HepG2 (cell line): ENCODE measurements around the gene SPNS3. TPM values are rescaled to one million over a fixed set of nuclear protein-coding genes. Genes with fewer than 3 reads are reported as not detected.

Experiments used
- ATAC-seq: fragments of 200-7000 bp; cut with Tn5 transposase; 3 replicates; pipeline ENCODE4 v1.9.1; 2020; ENCODE audit warnings: mild to moderate bottlenecking, moderate library complexity
- BruUV-seq: library from RNA; stranded (reverse); fragments of 400-500 nt; replicated peaks from 2 replicates; lab custom pipeline; 2021; lab: Mats Ljungman, UMichigan
- CTCF ChIA-PET: fragments of 300-600 bp; formaldehyde crosslinking; extraction: SDS; loops from one replicate; lab custom pipeline; 2021; ENCODE audit warnings: low total read pairs, inconsistent platforms, low intra/inter-chr PET ratio; lab: Yijun Ruan, JAX
- POLR2A ChIA-PET: fragments of 350-600 bp; sonication (Branson Sonifier 250); formaldehyde crosslinking; loops from one replicate; lab custom pipeline; 2020; ENCODE audit warnings: antibody characterized with exemption, inconsistent platforms; lab: Yijun Ruan, JAX
- DNase-seq: peaks from one replicate; pipeline ENCODE4 v3.0.0-alpha.2; 2015; ENCODE audit warnings: low spot score
- FAIRE-seq: peaks from 3 replicates; lab custom pipeline; 2011; peaks lifted over from hg19 to GRCh38; lab: Jason Lieb, UNC
- H2AFZ ChIP-seq: one replicate; pipeline ENCODE4 v1.6.1; 2011; ENCODE audit warnings: low read length, inconsistent platforms
- H3K27ac ChIP-seq: fragments of 300-600 bp; 3 replicates; pipeline ENCODE4 v1.8.0; 2011; ENCODE audit warnings: mixed run types, mild to moderate bottlenecking, mixed read lengths, low read length, inconsistent platforms; ENCODE audit not compliant: insufficient read depth; ENCODE audit errors: extremely low read length
- H3K27me3 ChIP-seq, 2 experiments: fragments of 200-600 bp in 1 of 2; 2 replicates in 1 of 2; 3 replicates in 1 of 2; pipeline versions ENCODE4 v1.6.0 to v1.8.0; 2011; ENCODE audit warnings: low read length in 2 of 2, mild to moderate bottlenecking in 2 of 2, moderate library complexity in 2 of 2, inconsistent platforms in 1 of 2; ENCODE audit not compliant: insufficient read depth in 2 of 2, control insufficient read depth in 1 of 2
- H3K36me3 ChIP-seq, 2 experiments: fragments of 200-600 bp in 1 of 2; replicated peaks in 1 of 2; 2 replicates in 1 of 2; 3 replicates in 1 of 2; pipeline versions ENCODE4 v1.5.1 to v1.8.0; 2011; ENCODE audit warnings: low read length in 2 of 2, inconsistent platforms in 1 of 2; ENCODE audit not compliant: insufficient read depth in 2 of 2, control insufficient read depth in 1 of 2
- H3K4me1 ChIP-seq: 2 replicates; pipeline ENCODE4 v1.5.1; 2012; ENCODE audit warnings: low read length, inconsistent platforms; ENCODE audit not compliant: insufficient read depth
- H3K4me2 ChIP-seq: 2 replicates; pipeline ENCODE4 v1.6.0; 2011; ENCODE audit warnings: low read depth, low read length, inconsistent platforms
- H3K4me3 ChIP-seq, 3 experiments: fragments of 200-600 bp in 1 of 3; sonication (generic), shearing (Covaris generic) in 1 of 3; replicated peaks in 1 of 3; 2 replicates each; pipeline ENCODE4 v1.5.1; 2011 to 2016; ENCODE audit warnings: low read length in 3 of 3, inconsistent platforms in 2 of 3, low read depth in 2 of 3, mild to moderate bottlenecking in 2 of 3, control low read depth in 1 of 3, mixed read lengths in 1 of 3; ENCODE audit not compliant: insufficient read depth in 1 of 3
- H3K79me2 ChIP-seq: one replicate; pipeline ENCODE4 v1.6.1; 2011; ENCODE audit warnings: low read length, inconsistent platforms; ENCODE audit not compliant: insufficient read depth
- H3K9ac ChIP-seq: 2 replicates; pipeline ENCODE4 v1.6.0; 2011; ENCODE audit warnings: mild to moderate bottlenecking, low read depth, low read length, inconsistent platforms; ENCODE audit not compliant: insufficient read depth
- H3K9me3 ChIP-seq: 2 replicates; pipeline ENCODE4 v1.5.1; 2012; ENCODE audit warnings: mild to moderate bottlenecking, low read length
- H4K20me1 ChIP-seq: 2 replicates; pipeline ENCODE4 v1.6.0; 2011; ENCODE audit warnings: inconsistent platforms, mild to moderate bottlenecking, low read length, moderate library complexity; ENCODE audit not compliant: insufficient read depth
- EHMT2 ChIP-seq: fragments of 200-600 bp; sonication (generic); IDR thresholded peaks from 2 replicates; pipeline ENCODE4 v1.7.0; 2017; ENCODE audit warnings: antibody characterized with exemption, low read depth, low read length, borderline replicate concordance
- GRHL1 ChIP-seq: sonication (generic); formaldehyde crosslinking; conservative IDR thresholded peaks from 2 replicates; pipeline ENCODE4 v1.8.0; 2022; ENCODE audit warnings: missing genetic modification reagents
- ZBTB1 ChIP-seq: sonication (generic); formaldehyde crosslinking; IDR thresholded peaks from 2 replicates; pipeline ENCODE4 v1.4.0; 2020; ENCODE audit warnings: missing genetic modification reagents, borderline replicate concordance
- ZFX ChIP-seq: sonication (generic); formaldehyde crosslinking; IDR thresholded peaks from 2 replicates; pipeline ENCODE4 v1.4.0; 2020; ENCODE audit warnings: mild to moderate bottlenecking, low read depth, missing genetic modification reagents, moderate library complexity
- ZNF556 ChIP-seq: sonication (generic); formaldehyde crosslinking; IDR thresholded peaks from 2 replicates; pipeline ENCODE4 v1.4.0; 2020; ENCODE audit warnings: mild to moderate bottlenecking, missing genetic modification reagents, borderline replicate concordance
- ZNF724P ChIP-seq: sonication (generic); formaldehyde crosslinking; IDR thresholded peaks from 2 replicates; pipeline ENCODE4 v1.8.0; 2022; ENCODE audit warnings: missing genetic modification reagents, borderline replicate concordance
- ZNF75D ChIP-seq: sonication (generic); formaldehyde crosslinking; IDR thresholded peaks from 2 replicates; pipeline ENCODE4 v1.8.1; 2023; ENCODE audit warnings: missing genetic modification reagents, mild to moderate bottlenecking, borderline replicate concordance
- ZNF780A ChIP-seq: sonication (generic); formaldehyde crosslinking; IDR thresholded peaks from 2 replicates; pipeline ENCODE4 v1.8.0; 2022; ENCODE audit warnings: mild to moderate bottlenecking, missing genetic modification reagents, moderate library complexity
- ZSCAN12 ChIP-seq: sonication (generic); formaldehyde crosslinking; IDR thresholded peaks from 2 replicates; pipeline ENCODE4 v1.9.0; 2021; ENCODE audit warnings: mild to moderate bottlenecking, missing genetic modification reagents
- WGBS: methylation state at CpG from one replicate; pipeline ENCODE4 v1.1.6; 2017; ENCODE audit warnings: low lambda C conversion rate; 5-methylcytosine and 5-hydroxymethylcytosine counted together
- in situ Hi-C: cut with HindIII; loops from 2 replicates; pipeline ENCODE4 v1.10.0; 2017; ENCODE audit warnings: low pct_unique_long_range_greater_than_20kb; ENCODE audit not compliant: extremely low pct_ligation_motif_present
- intact Hi-C: fragments of 100-400 bp; cut with micrococcal nuclease; formaldehyde crosslinking; loops from one replicate; pipeline ENCODE4 v1.10.0; 2022; ENCODE audit not compliant: unreplicated experiment
- polyA plus RNA-seq, 8 experiments: library from polyadenylated mRNA; depleted of rRNA in 3 of 8; stranded (reverse) in 7 of 8; unstranded in 1 of 8; fragments of >200 nt; fragmentation: Illumina TruSeq in 4 of 8; extraction: Trizol in 4 of 8; gene quantifications; 2 replicates each; pipeline versions ENCODE4 v1.2.1 to v1.2.3, GENCODE V29; 2011 to 2016; ENCODE audit warnings: low read depth in 4 of 8, missing spikeins in 1 of 8, mixed read lengths in 1 of 8; ENCODE audit not compliant: insufficient read depth in 1 of 8
- total RNA-seq, 5 experiments: library from RNA; depleted of rRNA; stranded (reverse); fragments of >200 nt; fragmentation: Illumina TruSeq; extraction: Trizol; gene quantifications; 2 replicates each; pipeline ENCODE4 v1.2.3, GENCODE V29; 2016; ENCODE audit warnings: low read depth in 1 of 5
- TF ChIP-seq, protein P1 (sequence below): sonication (generic); formaldehyde crosslinking; IDR thresholded peaks from 2 replicates; pipeline ENCODE4 v1.8.0; 2023; ENCODE audit warnings: mild to moderate bottlenecking, missing genetic modification reagents
- TF ChIP-seq, protein P2 (sequence below), 2 experiments: fragments of 450-650 bp in 1 of 2; sonication (generic) in 1 of 2; formaldehyde crosslinking; IDR thresholded peaks; 2 replicates each; pipeline versions ENCODE4 v1.5.0 to v1.8.0; 2020 to 2022; ENCODE audit warnings: mild to moderate bottlenecking in 1 of 2, missing genetic modification reagents in 1 of 2
- TF ChIP-seq, protein P3 (sequence below): sonication (generic); formaldehyde crosslinking; IDR thresholded peaks from 2 replicates; pipeline ENCODE4 v1.4.0; 2020; ENCODE audit warnings: mild to moderate bottlenecking, missing genetic modification reagents

SPNS3 gene
- total and polyA plus RNA-seq, 2 of the 13 experiments (the other 11 are each of a cell fraction or from before 2014, with no cell fraction given) = not detected

GRCh38 chr17:4504188-4504587, 70.4 kb downstream of the SPNS3 start (continued):
- TF ChIP-seq EHMT2 (no peak), ZNF724P (CRISPR knock-in tag) (no peak), ZNF556 (CRISPR knock-in tag) (no peak)

- no TSS peak for BruUV-seq
Observed at GRCh38 chr17:4505187-4505586, 71.4 kb downstream of the SPNS3 start.

More at GRCh38 chr17:4505187-4505586, 71.4 kb downstream of the SPNS3 start:
- CTCF ChIA-PET = no interaction called here
- ATAC-seq (no peak), FAIRE-seq (no peak)
- Histone ChIP-seq H3K27me3 (peaks cover 7 to 67% of the 10 kb centered on the region in 2 experiments; a peak in 4 of 5 replicates), H3K4me1 (peaks cover 12% of the 10 kb centered on the region), H3K27ac (no peak overlapping the region), H3K9ac (no peak overlapping the region), H3K36me3 (no peaks in the 10 kb centered on the region)
- TF ChIP-seq, protein P1, sequence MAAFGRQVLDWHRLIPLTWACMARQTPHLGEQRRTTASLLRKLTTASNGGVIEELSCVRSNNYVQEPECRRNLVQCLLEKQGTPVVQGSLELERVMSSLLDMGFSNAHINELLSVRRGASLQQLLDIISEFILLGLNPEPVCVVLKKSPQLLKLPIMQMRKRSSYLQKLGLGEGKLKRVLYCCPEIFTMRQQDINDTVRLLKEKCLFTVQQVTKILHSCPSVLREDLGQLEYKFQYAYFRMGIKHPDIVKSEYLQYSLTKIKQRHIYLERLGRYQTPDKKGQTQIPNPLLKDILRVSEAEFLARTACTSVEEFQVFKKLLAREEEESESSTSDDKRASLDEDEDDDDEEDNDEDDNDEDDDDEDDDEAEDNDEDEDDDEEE (CRISPR knock-in tag) = no peak
- TF ChIP-seq ZNF556 (CRISPR knock-in tag) (no peak), GRHL1 (CRISPR knock-in tag) (no peak), ZBTB1 (no peak), ZNF75D (CRISPR knock-in tag) (no peak), ZSCAN12 (CRISPR knock-in tag) (no peak), ZNF780A (CRISPR knock-in tag) (no peak), ZFX (CRISPR knock-in tag) (no peak)
- TF ChIP-seq, protein P2, sequence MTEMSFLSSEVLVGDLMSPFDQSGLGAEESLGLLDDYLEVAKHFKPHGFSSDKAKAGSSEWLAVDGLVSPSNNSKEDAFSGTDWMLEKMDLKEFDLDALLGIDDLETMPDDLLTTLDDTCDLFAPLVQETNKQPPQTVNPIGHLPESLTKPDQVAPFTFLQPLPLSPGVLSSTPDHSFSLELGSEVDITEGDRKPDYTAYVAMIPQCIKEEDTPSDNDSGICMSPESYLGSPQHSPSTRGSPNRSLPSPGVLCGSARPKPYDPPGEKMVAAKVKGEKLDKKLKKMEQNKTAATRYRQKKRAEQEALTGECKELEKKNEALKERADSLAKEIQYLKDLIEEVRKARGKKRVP (CRISPR knock-in tag; IDR thresholded peaks at IDR 0.05) = no peak
- TF ChIP-seq, protein P3, sequence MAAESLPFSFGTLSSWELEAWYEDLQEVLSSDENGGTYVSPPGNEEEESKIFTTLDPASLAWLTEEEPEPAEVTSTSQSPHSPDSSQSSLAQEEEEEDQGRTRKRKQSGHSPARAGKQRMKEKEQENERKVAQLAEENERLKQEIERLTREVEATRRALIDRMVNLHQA = no peak
- TF ChIP-seq, all 625 proteins: peak for 0
- no peaks in the 10 kb centered on the region for H3K79me2 ChIP-seq
- POLR2A ChIA-PET = no interaction called here
- H3K4me3 ChIP-seq = no peak overlapping the region
- H3K4me2 ChIP-seq = no peak overlapping the region
- no peak for DNase-seq
- no peaks in the 10 kb centered on the region for H3K9me3 ChIP-seq
- 55% methylated on average over 4 of the region's 5 CpGs for WGBS
- intact Hi-C loops (no loop called here), in situ Hi-C loops (no loop called here)
- H2AFZ ChIP-seq = no peak overlapping the region
- H4K20me1 ChIP-seq = 0 out of 2 replicates have a peak, but pooled peaks cover 6% of the 10 kb centered on the region
